SK-N-SH (cell line): ENCODE measurements around the gene TYMS. TPM values are rescaled to one million over a fixed set of nuclear protein-coding genes. Genes with fewer than 3 reads are reported as not detected.

Experiments
- CTCF ChIA-PET: fragments of 300-600, 350-600 bp; formaldehyde crosslinking; extraction: SDS; loops from one replicate; lab custom pipeline; 2021; lab: Yijun Ruan, JAX
- POLR2A ChIA-PET: fragments of 350-600 bp; sonication (Branson Sonifier 250); formaldehyde crosslinking; extraction: SDS; loops from one replicate; lab custom pipeline; 2020; ENCODE audit warnings: antibody characterized with exemption, inconsistent platforms; lab: Yijun Ruan, JAX
- DNase-seq: peaks from one replicate; pipeline ENCODE4 v3.0.0; 2012
- H2AFZ ChIP-seq: fragments of 200-600 bp; sonication (generic); 2 replicates; pipeline ENCODE4 v1.8.1; 2016; ENCODE audit warnings: antibody characterized with exemption, mild to moderate bottlenecking, low read depth
- H3F3A ChIP-seq: fragments of 200-600 bp; sonication (generic); replicated peaks from 2 replicates; pipeline ENCODE3; 2016; ENCODE audit warnings: antibody characterized with exemption, mild to moderate bottlenecking; ENCODE audit not compliant: insufficient read depth
- H3K27ac ChIP-seq, 2 experiments: fragments of 200-500 bp in 1 of 2; fragments of 200-600 bp in 1 of 2; sonication (Bioruptor generic) in 1 of 2; sonication (generic), shearing (Covaris generic) in 1 of 2; 2 replicates each; pipeline versions ENCODE4 v1.5.1 to v1.6.1; 2014 to 2016; ENCODE audit warnings: low read depth in 2 of 2, inconsistent platforms in 1 of 2, low read length in 1 of 2, mild to moderate bottlenecking in 1 of 2, mixed read lengths in 1 of 2
- H3K27me3 ChIP-seq: fragments of 200-600 bp; sonication (generic), shearing (Covaris generic); 2 replicates; pipeline ENCODE4 v1.6.1; 2016; ENCODE audit warnings: mixed run types; ENCODE audit not compliant: insufficient read depth
- H3K36me3 ChIP-seq, 2 experiments: fragments of 200-500 bp in 1 of 2; fragments of 200-600 bp in 1 of 2; sonication (Bioruptor generic) in 1 of 2; sonication (generic) in 1 of 2; replicated peaks in 1 of 2; 2 replicates each; pipeline versions ENCODE3 to v1.5.1; 2014 to 2016; ENCODE audit warnings: low read length in 1 of 2, mild to moderate bottlenecking in 1 of 2; ENCODE audit not compliant: insufficient read depth in 2 of 2, control insufficient read depth in 1 of 2
- H3K4me1 ChIP-seq, 2 experiments: fragments of 200-500 bp in 1 of 2; fragments of 200-600 bp in 1 of 2; sonication (Bioruptor generic) in 1 of 2; sonication (generic), shearing (Covaris generic) in 1 of 2; 2 replicates each; pipeline versions ENCODE4 v1.5.1 to v1.6.1; 2014 to 2016; ENCODE audit warnings: low read depth in 1 of 2, low read length in 1 of 2, mixed run types in 1 of 2; ENCODE audit not compliant: insufficient read depth in 2 of 2, control insufficient read depth in 1 of 2
- H3K4me2 ChIP-seq: fragments of 200-600 bp; sonication (generic), shearing (Covaris generic); 2 replicates; pipeline ENCODE4 v1.6.1; 2017; ENCODE audit warnings: mixed run types
- H3K4me3 ChIP-seq, 2 experiments: fragments of 200-500 bp in 1 of 2; fragments of 200-600 bp in 1 of 2; sonication (Bioruptor generic) in 1 of 2; sonication (generic), shearing (Covaris generic) in 1 of 2; 2 replicates each; pipeline versions ENCODE4 v1.5.1 to v1.8.1; 2014 to 2016; ENCODE audit warnings: low read depth in 2 of 2, inconsistent platforms in 1 of 2, low read length in 1 of 2, mild to moderate bottlenecking in 1 of 2, mixed read lengths in 1 of 2, moderate library complexity in 1 of 2
- H3K79me2 ChIP-seq: fragments of 200-600 bp; sonication (generic); 2 replicates; pipeline ENCODE4 v1.8.1; 2017; ENCODE audit warnings: mild to moderate bottlenecking; ENCODE audit not compliant: insufficient read depth
- H3K9ac ChIP-seq: fragments of 200-600 bp; sonication (generic); 2 replicates; pipeline ENCODE4 v1.6.1; 2017; ENCODE audit warnings: mixed run types
- H3K9me2 ChIP-seq: fragments of 200-600 bp; sonication (generic); 2 replicates; pipeline ENCODE4 v1.6.1; 2017; ENCODE audit warnings: mixed run types
- H3K9me3 ChIP-seq: fragments of 200-600 bp; sonication (generic); 2 replicates; pipeline ENCODE4 v1.6.1; 2017; ENCODE audit warnings: mixed run types, mild to moderate bottlenecking, moderate library complexity
- H4K20me1 ChIP-seq: fragments of 200-600 bp; sonication (generic); 2 replicates; pipeline ENCODE4 v1.6.1; 2017; ENCODE audit warnings: mild to moderate bottlenecking, mixed run types; ENCODE audit not compliant: insufficient read depth
- ELF1 ChIP-seq: IDR thresholded peaks from 2 replicates; pipeline ENCODE4 v1.4.0; 2012
- FOSL2 ChIP-seq: IDR thresholded peaks from 2 replicates; pipeline ENCODE4 v1.4.0; 2012; ENCODE audit warnings: low read depth, mild to moderate bottlenecking, moderate library complexity, borderline replicate concordance
- GABPA ChIP-seq: IDR thresholded peaks from 2 replicates; pipeline ENCODE4 v1.4.0; 2012; ENCODE audit warnings: low read depth, mild to moderate bottlenecking
- IRF3 ChIP-seq: fragments of 150-350 bp; IDR thresholded peaks from 2 replicates; pipeline ENCODE4 v1.6.1; 2016; ENCODE audit warnings: mild to moderate bottlenecking, low read depth, low read length
- JUND ChIP-seq: IDR thresholded peaks from 2 replicates; pipeline ENCODE4 v1.4.0; 2012
- MAX ChIP-seq: IDR thresholded peaks from 2 replicates; pipeline ENCODE4 v1.4.0; 2012; ENCODE audit warnings: low read depth
- NRF1 ChIP-seq: IDR thresholded peaks from 2 replicates; pipeline ENCODE4 v1.6.1; 2012; ENCODE audit warnings: low read depth, mild to moderate bottlenecking, low read length
- PBX3 ChIP-seq: IDR thresholded peaks from 2 replicates; pipeline ENCODE4; 2012
- RFX5 ChIP-seq: IDR thresholded peaks from 2 replicates; pipeline ENCODE4 v1.6.1; 2012; ENCODE audit warnings: mild to moderate bottlenecking, improper control_type of control experiment, low read length
- RXRA ChIP-seq: IDR thresholded peaks from 2 replicates; pipeline ENCODE4 v1.4.0; 2012; ENCODE audit warnings: low read depth, mild to moderate bottlenecking, borderline replicate concordance
- SIN3A ChIP-seq: IDR thresholded peaks from 2 replicates; pipeline ENCODE4 v1.6.1; 2012; ENCODE audit warnings: low read depth, mild to moderate bottlenecking, low read length, moderate library complexity, borderline replicate concordance
- TEAD4 ChIP-seq: IDR thresholded peaks from 2 replicates; pipeline ENCODE4 v1.4.0; 2012; ENCODE audit warnings: mild to moderate bottlenecking, borderline replicate concordance; ENCODE audit not compliant: insufficient read depth
- USF2 ChIP-seq: fragments of 150-350 bp; IDR thresholded peaks from 2 replicates; pipeline ENCODE4 v1.6.1; 2017; ENCODE audit warnings: antibody characterized with exemption, low read length, low read depth, borderline replicate concordance
- YY1 ChIP-seq: IDR thresholded peaks from 2 replicates; pipeline ENCODE4 v1.4.0; 2012; ENCODE audit warnings: low read depth, mild to moderate bottlenecking
- ZBTB33 ChIP-seq: IDR thresholded peaks from 2 replicates; pipeline ENCODE4 v1.4.0; 2012; ENCODE audit warnings: low read depth, borderline replicate concordance
- WGBS: methylation state at CpG from one replicate; pipeline ENCODE4 v1.1.6; 2017; ENCODE audit warnings: low lambda C conversion rate; 5-methylcytosine and 5-hydroxymethylcytosine counted together
- polyA plus RNA-seq, 3 experiments: library from polyadenylated mRNA; depleted of rRNA; stranded (reverse); fragments of >200 nt; gene quantifications; 2 replicates each; pipeline ENCODE4 v1.2.3, GENCODE V29; 2012

TYMS gene
- polyA plus RNA-seq, 1 of the 3 experiments (the other 2 are of a cell fraction), result 101 TPM

- POLR2A ChIA-PET, result no interaction called here
- CTCF ChIA-PET, result interaction anchor here (0.8 kb wide), 1 partner anchor 11 kb away, joined by 3 read pairs; no protein-coding TSS in a partner anchor
- TF ChIP-seq NRF1 (no peak), USF2 (no peak), FOSL2 (no peak), PBX3 (no peak), TEAD4 (no peak), ZBTB33 (no peak), RXRA (no peak), MAX (no peak), SIN3A (no peak), JUND (no peak), GABPA (no peak), RFX5 (no peak), IRF3 (no peak), ELF1 (no peak), YY1 (no peak)
- TF ChIP-seq, all 33 proteins: peak for 0
- no peaks in the 10 kb centered on the region for H3K9me2 ChIP-seq
- no peak overlapping the region for H3K4me3 ChIP-seq
- no peak for DNase-seq
- H3K79me2 ChIP-seq, result no peaks in the 10 kb centered on the region
- no peak overlapping the region for H3K4me2 ChIP-seq
- H3K27me3 ChIP-seq, result no peaks in the 10 kb centered on the region
- no peaks in the 10 kb centered on the region for H3K4me1 ChIP-seq
- H3K9ac ChIP-seq, result no peak overlapping the region
- 98% methylated on average over 4 of the region's 4 CpGs for WGBS
- peaks cover 5% of the 10 kb centered on the region for H3F3A ChIP-seq
- H4K20me1 ChIP-seq, result no peaks in the 10 kb centered on the region
- peaks cover 0 to 29% of the 10 kb centered on the region in 2 experiments for H3K36me3 ChIP-seq
- H2AFZ ChIP-seq, result no peak overlapping the region
- no peaks in the 10 kb centered on the region for H3K9me3 ChIP-seq
- H3K27ac ChIP-seq, result no peak overlapping the region
These were observed 22.9 kb downstream of the TYMS start for GRCh38 chr18:680392-680791.
